ENCODE results near the gene CBFA2T2.

CBFA2T2 gene

GRCh38 chr20:33663161-33664084 lies 173.5 kb downstream of the CBFA2T2 start:
- Histone ChIP-seq H2AFZ (ENCODE audit: low read depth, low read length) (peak overlapping the region; percentile 94), H3K79me2 (ENCODE audit: insufficient read depth, low read length) (no peaks in the 10 kb centered on the region), H4K20me1 (ENCODE audit: insufficient read depth, low read length) (no peaks in the 10 kb centered on the region), H3K4me3 (ENCODE audit: low read depth in 1 of 2, low read length in 2 of 2) (peak overlapping the region; percentile 59 to 84; a peak in 3 of 4 replicates), H3K27me3 (ENCODE audit: insufficient read depth, low read length, poor library complexity) (no peaks in the 10 kb centered on the region), H3K9me3 (ENCODE audit: insufficient read depth, low read length, severe bottlenecking) (no peaks in the 10 kb centered on the region), H3K27ac (ENCODE audit: low read length) (peak overlapping the region; percentile 88), H3K4me2 (ENCODE audit: insufficient read depth, low read length) (peak overlapping the region; percentile 84), H3K9ac (ENCODE audit: low read depth, low read length) (peak overlapping the region; percentile 92), H3K36me3 (ENCODE audit: insufficient read depth, low read length) (peaks cover 1% of the 10 kb centered on the region; the same call in 1 of the 2 replicates), H3K4me1 (ENCODE audit: insufficient read depth, low read length) (peaks cover 21% of the 10 kb centered on the region)
- ATAC-seq (ENCODE audit: insufficient read depth, low read depth) = peak; percentile 94
- DNase-seq = peak; percentile 89
- TF ChIP-seq CTCF (IDR thresholded peaks at IDR 0.05; ENCODE audit: borderline replicate concordance, extremely low read depth, low read length, poor library complexity, severe bottlenecking) (no peak), EZH2 (IDR thresholded peaks at IDR 0.05; ENCODE audit: borderline replicate concordance, low read depth, low read length, severe bottlenecking) (no peak)

GRCh38 chr20:33664085-33664761 lies 174.3 kb downstream of the CBFA2T2 start:
- Histone ChIP-seq H3K9me3 (ENCODE audit: insufficient read depth, low read length, severe bottlenecking) (no peaks in the 10 kb centered on the region), H3K9ac (ENCODE audit: low read depth, low read length) (peak overlapping the region; percentile 92), H2AFZ (ENCODE audit: low read depth, low read length) (peak overlapping the region; percentile 94), H3K27ac (ENCODE audit: low read length) (peak overlapping the region; percentile 88), H3K4me1 (ENCODE audit: insufficient read depth, low read length) (peaks cover 21% of the 10 kb centered on the region), H3K36me3 (ENCODE audit: insufficient read depth, low read length) (peaks cover 9% of the 10 kb centered on the region; the same call in 1 of the 2 replicates), H3K4me3 (ENCODE audit: low read depth in 1 of 2, low read length in 2 of 2) (peak overlapping the region; percentile 59 to 84; a peak in 3 of 4 replicates), H3K79me2 (ENCODE audit: insufficient read depth, low read length) (no peaks in the 10 kb centered on the region), H3K4me2 (ENCODE audit: insufficient read depth, low read length) (peak overlapping the region; percentile 84), H4K20me1 (ENCODE audit: insufficient read depth, low read length) (no peaks in the 10 kb centered on the region), H3K27me3 (ENCODE audit: insufficient read depth, low read length, poor library complexity) (no peaks in the 10 kb centered on the region)
- TF ChIP-seq CTCF (IDR thresholded peaks at IDR 0.05; ENCODE audit: borderline replicate concordance, extremely low read depth, low read length, poor library complexity, severe bottlenecking) (no peak), EZH2 (IDR thresholded peaks at IDR 0.05; ENCODE audit: borderline replicate concordance, low read depth, low read length, severe bottlenecking) (no peak)
- peak; percentile 12; the same call in 2 of the 3 replicates for ATAC-seq (ENCODE audit: insufficient read depth, low read depth)
- DNase-seq = no peak

- no peak for TF ChIP-seq CTCF (IDR thresholded peaks at IDR 0.05; ENCODE audit: borderline replicate concordance, extremely low read depth, low read length, poor library complexity, severe bottlenecking)
- TF ChIP-seq EZH2 (IDR thresholded peaks at IDR 0.05; ENCODE audit: borderline replicate concordance, low read depth, low read length, severe bottlenecking) = no peak
- DNase-seq (no peak), ATAC-seq (ENCODE audit: insufficient read depth, low read depth) (no peak)
- Histone ChIP-seq H3K27me3 (ENCODE audit: insufficient read depth, low read length, poor library complexity) (no peaks in the 10 kb centered on the region), H3K36me3 (ENCODE audit: insufficient read depth, low read length) (peaks cover 9% of the 10 kb centered on the region; the same call in 1 of the 2 replicates), H2AFZ (ENCODE audit: low read depth, low read length) (no peak overlapping the region), H3K9me3 (ENCODE audit: insufficient read depth, low read length, severe bottlenecking) (no peaks in the 10 kb centered on the region), H3K4me1 (ENCODE audit: insufficient read depth, low read length) (peaks cover 21% of the 10 kb centered on the region), H3K79me2 (ENCODE audit: insufficient read depth, low read length) (no peaks in the 10 kb centered on the region), H4K20me1 (ENCODE audit: insufficient read depth, low read length) (no peaks in the 10 kb centered on the region), H3K9ac (ENCODE audit: low read depth, low read length) (no peak overlapping the region), H3K27ac (ENCODE audit: low read length) (no peak overlapping the region), H3K4me3 (ENCODE audit: low read depth in 1 of 2, low read length in 2 of 2) (no peak overlapping the region), H3K4me2 (ENCODE audit: insufficient read depth, low read length) (0 out of 2 replicates have a peak overlapping the region, but pooled peaks have one; percentile 84)
Observed at GRCh38 chr20:33664762-33665144, 174.9 kb downstream of the CBFA2T2 start.

Data from DND-41 (cell line).